Measurements from ENCODE around the gene PIEZO1. TPM values are rescaled to one million over a fixed set of nuclear protein-coding genes. Genes with fewer than 3 reads are reported as not detected.
A peak's percentile ranks its signal among the peaks of the same experiment; 100 is the strongest.

PIEZO1 gene
- total and polyA plus RNA-seq, 2 experiments from 2014 or later = 30.4 to 70.1 TPM

GRCh38 chr16:88809676-88810165 lies 24.7 kb upstream of the PIEZO1 start (continued):
- TF ChIP-seq, protein P1, sequence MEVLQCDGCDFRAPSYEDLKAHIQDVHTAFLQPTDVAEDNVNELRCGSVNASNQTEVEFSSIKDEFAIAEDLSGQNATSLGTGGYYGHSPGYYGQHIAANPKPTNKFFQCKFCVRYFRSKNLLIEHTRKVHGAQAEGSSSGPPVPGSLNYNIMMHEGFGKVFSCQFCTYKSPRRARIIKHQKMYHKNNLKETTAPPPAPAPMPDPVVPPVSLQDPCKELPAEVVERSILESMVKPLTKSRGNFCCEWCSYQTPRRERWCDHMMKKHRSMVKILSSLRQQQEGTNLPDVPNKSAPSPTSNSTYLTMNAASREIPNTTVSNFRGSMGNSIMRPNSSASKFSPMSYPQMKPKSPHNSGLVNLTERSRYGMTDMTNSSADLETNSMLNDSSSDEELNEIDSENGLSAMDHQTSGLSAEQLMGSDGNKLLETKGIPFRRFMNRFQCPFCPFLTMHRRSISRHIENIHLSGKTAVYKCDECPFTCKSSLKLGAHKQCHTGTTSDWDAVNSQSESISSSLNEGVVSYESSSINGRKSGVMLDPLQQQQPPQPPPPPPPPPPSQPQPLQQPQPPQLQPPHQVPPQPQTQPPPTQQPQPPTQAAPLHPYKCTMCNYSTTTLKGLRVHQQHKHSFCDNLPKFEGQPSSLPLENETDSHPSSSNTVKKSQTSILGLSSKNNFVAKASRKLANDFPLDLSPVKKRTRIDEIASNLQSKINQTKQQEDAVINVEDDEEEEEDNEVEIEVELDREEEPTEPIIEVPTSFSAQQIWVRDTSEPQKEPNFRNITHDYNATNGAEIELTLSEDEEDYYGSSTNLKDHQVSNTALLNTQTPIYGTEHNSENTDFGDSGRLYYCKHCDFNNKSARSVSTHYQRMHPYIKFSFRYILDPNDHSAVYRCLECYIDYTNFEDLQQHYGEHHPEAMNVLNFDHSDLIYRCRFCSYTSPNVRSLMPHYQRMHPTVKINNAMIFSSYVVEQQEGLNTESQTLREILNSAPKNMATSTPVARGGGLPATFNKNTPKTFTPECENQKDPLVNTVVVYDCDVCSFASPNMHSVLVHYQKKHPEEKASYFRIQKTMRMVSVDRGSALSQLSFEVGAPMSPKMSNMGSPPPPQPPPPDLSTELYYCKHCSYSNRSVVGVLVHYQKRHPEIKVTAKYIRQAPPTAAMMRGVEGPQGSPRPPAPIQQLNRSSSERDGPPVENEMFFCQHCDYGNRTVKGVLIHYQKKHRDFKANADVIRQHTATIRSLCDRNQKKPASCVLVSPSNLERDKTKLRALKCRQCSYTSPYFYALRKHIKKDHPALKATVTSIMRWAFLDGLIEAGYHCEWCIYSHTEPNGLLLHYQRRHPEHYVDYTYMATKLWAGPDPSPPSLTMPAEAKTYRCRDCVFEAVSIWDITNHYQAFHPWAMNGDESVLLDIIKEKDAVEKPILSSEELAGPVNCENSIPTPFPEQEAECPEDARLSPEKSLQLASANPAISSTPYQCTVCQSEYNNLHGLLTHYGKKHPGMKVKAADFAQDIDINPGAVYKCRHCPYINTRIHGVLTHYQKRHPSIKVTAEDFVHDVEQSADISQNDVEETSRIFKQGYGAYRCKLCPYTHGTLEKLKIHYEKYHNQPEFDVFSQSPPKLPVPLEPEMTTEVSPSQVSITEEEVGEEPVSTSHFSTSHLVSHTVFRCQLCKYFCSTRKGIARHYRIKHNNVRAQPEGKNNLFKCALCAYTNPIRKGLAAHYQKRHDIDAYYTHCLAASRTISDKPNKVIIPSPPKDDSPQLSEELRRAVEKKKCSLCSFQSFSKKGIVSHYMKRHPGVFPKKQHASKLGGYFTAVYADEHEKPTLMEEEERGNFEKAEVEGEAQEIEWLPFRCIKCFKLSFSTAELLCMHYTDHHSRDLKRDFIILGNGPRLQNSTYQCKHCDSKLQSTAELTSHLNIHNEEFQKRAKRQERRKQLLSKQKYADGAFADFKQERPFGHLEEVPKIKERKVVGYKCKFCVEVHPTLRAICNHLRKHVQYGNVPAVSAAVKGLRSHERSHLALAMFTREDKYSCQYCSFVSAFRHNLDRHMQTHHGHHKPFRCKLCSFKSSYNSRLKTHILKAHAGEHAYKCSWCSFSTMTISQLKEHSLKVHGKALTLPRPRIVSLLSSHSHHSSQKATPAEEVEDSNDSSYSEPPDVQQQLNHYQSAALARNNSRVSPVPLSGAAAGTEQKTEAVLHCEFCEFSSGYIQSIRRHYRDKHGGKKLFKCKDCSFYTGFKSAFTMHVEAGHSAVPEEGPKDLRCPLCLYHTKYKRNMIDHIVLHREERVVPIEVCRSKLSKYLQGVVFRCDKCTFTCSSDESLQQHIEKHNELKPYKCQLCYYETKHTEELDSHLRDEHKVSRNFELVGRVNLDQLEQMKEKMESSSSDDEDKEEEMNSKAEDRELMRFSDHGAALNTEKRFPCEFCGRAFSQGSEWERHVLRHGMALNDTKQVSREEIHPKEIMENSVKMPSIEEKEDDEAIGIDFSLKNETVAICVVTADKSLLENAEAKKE (CRISPR knock-in tag; IDR thresholded peaks at IDR 0.05) = no peak
- TF ChIP-seq ZNF114 (CRISPR knock-in tag; IDR thresholded peaks at IDR 0.05) (no peak), POLR2AphosphoS5 (IDR thresholded peaks at IDR 0.05; ENCODE audit: low read depth) (no peak; the same call in 1 of the 2 replicates), STAT1 (IDR thresholded peaks at IDR 0.05; ENCODE audit: unreplicated experiment) (no peak), ZNF331 (CRISPR knock-in tag; IDR thresholded peaks at IDR 0.05; ENCODE audit: low read depth) (no peak), JUNB (IDR thresholded peaks at IDR 0.05; ENCODE audit: unreplicated experiment) (no peak), NANOG (IDR thresholded peaks at IDR 0.05; ENCODE audit: borderline replicate concordance) (no peak)

DNA sequence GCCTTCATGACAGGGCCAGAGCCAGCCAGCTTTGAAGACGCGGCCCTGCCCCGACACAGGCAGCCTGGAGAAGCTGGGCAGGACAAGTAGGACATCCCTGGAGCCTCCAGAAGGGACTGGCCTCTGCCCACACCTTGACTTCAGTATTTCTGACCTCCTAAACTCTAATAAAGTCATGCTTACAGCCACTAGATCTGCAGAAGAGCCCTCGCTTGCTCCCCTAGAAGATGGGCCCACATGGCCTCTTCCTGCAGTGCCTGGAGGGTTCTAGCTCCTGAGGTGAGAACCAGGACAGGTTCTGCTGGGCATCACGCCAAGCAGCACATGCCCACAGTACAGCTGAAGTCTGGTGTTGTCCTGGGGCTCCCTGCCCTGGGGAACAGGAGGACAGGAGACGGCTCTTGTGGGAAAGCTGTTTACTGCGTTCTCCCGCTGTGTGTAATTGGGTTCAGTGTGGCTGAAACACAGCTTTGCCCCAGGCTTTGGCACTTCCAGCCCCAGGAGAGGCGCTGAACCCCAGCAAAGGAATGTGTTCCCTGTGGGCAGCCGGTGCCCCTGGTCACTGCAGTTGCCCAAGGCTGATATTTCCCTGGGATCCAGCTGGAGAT lies 24.2 kb upstream of the PIEZO1 start:
- Histone ChIP-seq H4K20me1 (replicated peaks; ENCODE audit: insufficient read depth) (no peaks in the 10 kb centered on the region; the same call in none of the 2 replicates), H3K4me2 (no peak overlapping the region), H3K4me3 (no peak overlapping the region), H3K36me3 (ENCODE audit: insufficient read depth) (peaks cover 19% of the 10 kb centered on the region), H3F3A (replicated peaks; ENCODE audit: low read depth) (peaks cover 62% of the 10 kb centered on the region), H3K27ac (ENCODE audit: low read depth) (peak overlapping the region; percentile 55; the same call in 1 of the 2 replicates), H3K9me2 (ENCODE audit: insufficient read depth) (no peaks in the 10 kb centered on the region), H3K79me2 (replicated peaks; ENCODE audit: insufficient read depth) (peaks cover 23% of the 10 kb centered on the region), H3K4me1 (ENCODE audit: insufficient read depth) (no peaks in the 10 kb centered on the region; the same call in 1 of the 2 replicates), H2AFZ (no peak overlapping the region), H3K27me3 (ENCODE audit: insufficient read depth) (no peaks in the 10 kb centered on the region)
- peak overlapping the region; percentile 40; the same call in 2 of the 3 replicates for H3K4me3 Mint-ChIP-seq
- peaks cover 61% of the 10 kb centered on the region for H3K36me3 Mint-ChIP-seq (ENCODE audit: low read depth)
- DNase-seq (ENCODE audit: low spot score) = no peak
- no peak for ATAC-seq
- H3K27ac Mint-ChIP-seq = peak overlapping the region; percentile 70; the same call in 1 of the 2 replicates
- TF ChIP-seq POLR2AphosphoS5 (IDR thresholded peaks at IDR 0.05; ENCODE audit: low read depth) (peak; percentile 63), STAT1 (IDR thresholded peaks at IDR 0.05; ENCODE audit: unreplicated experiment) (no peak), ZNF114 (CRISPR knock-in tag; IDR thresholded peaks at IDR 0.05) (no peak)
- peaks cover 4% of the 10 kb centered on the region; the same call in 1 of the 3 replicates for H3K9me3 Mint-ChIP-seq
- peaks cover 48% of the 10 kb centered on the region for H3K27me3 Mint-ChIP-seq (ENCODE audit: insufficient read depth, low read depth, poor library complexity)
- H3K4me1 Mint-ChIP-seq = peaks cover 11% of the 10 kb centered on the region; the same call in 2 of the 3 replicates

Data from GM23338 (cell line).